ENCODE results near the gene STARD9. TPM values are rescaled to one million over a fixed set of nuclear protein-coding genes. Genes with fewer than 3 reads are reported as not detected.

Gene STARD9
- total RNA-seq, 1 experiment from 2014 or later: 5.0 TPM

GRCh38 chr15:42670451-42670850 lies 95.0 kb downstream of the STARD9 start:
- no peaks in the 10 kb centered on the region for H3K4me1 ChIP-seq (ENCODE audit: control insufficient read depth in 1 of 2, insufficient read depth in 2 of 2, low read length in 2 of 2)
- H3K4me3 ChIP-seq (replicated peaks in 1 of 2; ENCODE audit: low read depth in 1 of 2, low read length in 2 of 2): no peak overlapping the region
- no peak overlapping the region for H3K9ac ChIP-seq (ENCODE audit: low read length)
- no peaks in the 10 kb centered on the region for H3K9me2 ChIP-seq (ENCODE audit: insufficient read depth)
- no peak overlapping the region for H3K4me2 ChIP-seq (ENCODE audit: low read length)
- intact Hi-C loops (cut with micrococcal nuclease): no loop called here
- RAD21 ChIA-PET (ENCODE audit: low non-redundant PET in 1 of 2, low total read pairs in 2 of 2, uncharacterized antibody in 2 of 2, unreplicated experiment in 2 of 2): no interaction called here
- no peaks in the 10 kb centered on the region for H3K9me3 ChIP-seq (ENCODE audit: control insufficient read depth in 1 of 2, insufficient read depth in 1 of 2, low read depth in 1 of 2, low read length in 2 of 2)
- H4K20me1 ChIP-seq (ENCODE audit: insufficient read depth): no peaks in the 10 kb centered on the region
- H3K79me2 ChIP-seq (ENCODE audit: insufficient read depth, low read length): no peaks in the 10 kb centered on the region
- DNase-seq (ENCODE audit: low read depth, low spot score): no peak
- TF ChIP-seq EZH2 (IDR thresholded peaks at IDR 0.05) (no peak), SP1 (IDR thresholded peaks at IDR 0.05; ENCODE audit: low read depth) (no peak), REST (IDR thresholded peaks at IDR 0.05; ENCODE audit: low read depth) (no peak), JUND (IDR thresholded peaks at IDR 0.05) (no peak), ATF3 (IDR thresholded peaks at IDR 0.05) (no peak), YY1 (IDR thresholded peaks at IDR 0.05; ENCODE audit: extremely low read depth, insufficient replicate concordance, low read depth, low read length) (no peak), CTCF (IDR thresholded peaks at IDR 0.05 in 2 of 3, conservative IDR thresholded peaks at IDR 0.05 in 1 of 3; ENCODE audit: borderline replicate concordance in 1 of 3, insufficient read depth in 1 of 3, low read depth in 2 of 3, low read length in 2 of 3) (no peak), EZH2phosphoT487 (IDR thresholded peaks at IDR 0.05; ENCODE audit: borderline replicate concordance) (no peak), ZNF274 (IDR thresholded peaks at IDR 0.05; ENCODE audit: low read depth, low read length) (no peak), FOSL1 (IDR thresholded peaks at IDR 0.05; ENCODE audit: low read depth) (no peak), ZFX (IDR thresholded peaks at IDR 0.05) (no peak), EGR1 (IDR thresholded peaks at IDR 0.05; ENCODE audit: low read depth) (no peak), POLR2A (IDR thresholded peaks at IDR 0.05; ENCODE audit: borderline replicate concordance, extremely low read depth, insufficient read depth, insufficient read length) (no peak), SIN3A (IDR thresholded peaks at IDR 0.05; ENCODE audit: low read depth) (no peak), RAD21 (IDR thresholded peaks at IDR 0.05; ENCODE audit: low read depth) (no peak), TCF7L2 (IDR thresholded peaks at IDR 0.05; ENCODE audit: borderline replicate concordance, extremely low read depth, insufficient read depth, insufficient read length) (no peak), POLR2AphosphoS5 (IDR thresholded peaks at IDR 0.05; ENCODE audit: low read depth, low read length) (no peak)
- H2AFZ ChIP-seq (ENCODE audit: low read depth, low read length, poor library complexity, severe bottlenecking): no peak overlapping the region
- BruUV-seq (replicated peaks): no TSS peak
- no peak overlapping the region for H3K27ac ChIP-seq (ENCODE audit: low read depth, low read length)
- no peaks in the 10 kb centered on the region for H3K27me3 ChIP-seq (ENCODE audit: insufficient read depth, low read length)
- POLR2A ChIA-PET: interaction anchor here (1.4 kb wide), 1 partner anchor 397 kb away, joined by 4 read pairs; the partner anchor contains the start of gene TMEM87A
- ATAC-seq: no peak
- CTCF ChIA-PET: no interaction called here
- no peaks in the 10 kb centered on the region; a peak in 1 of 4 replicates for H3K36me3 ChIP-seq (ENCODE audit: control insufficient read depth in 1 of 2, insufficient read depth in 2 of 2, low read length in 2 of 2)
